Gastrocnemius medialis (tissue), 4 donors: Measurements from ENCODE around the gene ANHX.

Source experiments
- CTCF ChIP-seq, 5 experiments: fragments of 450-650 bp in 3 of 5; fragments of 200-600 bp in 2 of 5; sonication (generic) in 2 of 5; IDR thresholded peaks in 4 of 5; conservative IDR thresholded peaks in 1 of 5; 1 replicate in 4 of 5; 2 replicates in 1 of 5; pipeline ENCODE4 v1.5.1; 2016 to 2019; ENCODE audit warnings: antibody characterized with exemption in 5 of 5, mild to moderate bottlenecking in 3 of 5, moderate library complexity in 3 of 5
- POLR2A ChIP-seq, 2 donors: fragments of 450-650 bp; IDR thresholded peaks; one replicate each; pipeline ENCODE4 v1.6.1; 2017; ENCODE audit warnings: antibody characterized with exemption in 2 of 2, mild to moderate bottlenecking in 2 of 2, moderate library complexity in 2 of 2

GRCh38 chr12:133201888-133202287 is 33.8 kb downstream of the ANHX start:
- TF ChIP-seq CTCF (IDR thresholded peaks at IDR 0.05 in 4 of 5, conservative IDR thresholded peaks at IDR 0.05 in 1 of 5): no peak
- TF ChIP-seq POLR2A (IDR thresholded peaks at IDR 0.05): no peak
